ENCODE measurements around the gene TMPRSS7. TPM values are rescaled to one million over a fixed set of nuclear protein-coding genes. Genes with fewer than 3 reads are reported as not detected.

Gene TMPRSS7
- total RNA-seq, 1 experiment from 2014 or later = not detected

GRCh38 chr3:112011376-112011940, 23.1 kb upstream of the TMPRSS7 start:
- DNase-seq (ENCODE audit: low read depth, low spot score) (no peak), ATAC-seq (no peak)
- TF ChIP-seq POLR2AphosphoS5 (IDR thresholded peaks at IDR 0.05; ENCODE audit: low read depth, low read length) (no peak), TCF7L2 (IDR thresholded peaks at IDR 0.05; ENCODE audit: low read depth, low read length) (no peak), REST (IDR thresholded peaks at IDR 0.05; ENCODE audit: insufficient read depth in 1 of 2, low read depth in 2 of 2, low read length in 1 of 2) (no peak), SIN3A (IDR thresholded peaks at IDR 0.05; ENCODE audit: borderline replicate concordance, insufficient read depth, low read depth, low read length) (no peak), CTCF (IDR thresholded peaks at IDR 0.05) (no peak)
- no peaks in the 10 kb centered on the region for H3K36me3 ChIP-seq (ENCODE audit: control insufficient read depth, insufficient read depth, low read length)
- BruUV-seq (replicated peaks) = no TSS peak
- H3K27me3 ChIP-seq (ENCODE audit: control insufficient read depth, insufficient read depth, low read length) = no peaks in the 10 kb centered on the region
- POLR2A ChIA-PET = no interaction called here
- H3K27ac ChIP-seq (ENCODE audit: low read length) = no peak overlapping the region
- intact Hi-C loops (cut with micrococcal nuclease; ENCODE audit: unreplicated experiment) = no loop called here
- H3K4me1 ChIP-seq (ENCODE audit: control insufficient read depth, insufficient read depth, low read length) = no peaks in the 10 kb centered on the region
- CTCF ChIA-PET = no interaction called here
- H3K9me3 ChIP-seq (ENCODE audit: control insufficient read depth, insufficient read depth, low read depth, low read length) = no peaks in the 10 kb centered on the region
- in situ Hi-C loops (cut with HindIII; ENCODE audit: low pct_unique_long_range_greater_than_20kb, low sequenced_read_pairs) = no loop called here
- H3K4me3 ChIP-seq (ENCODE audit: low read depth in 2 of 2, low read length in 2 of 2) = no peak overlapping the region

- Histone ChIP-seq H3K9me3 (ENCODE audit: control insufficient read depth, insufficient read depth, low read depth, low read length) (no peaks in the 10 kb centered on the region), H3K36me3 (ENCODE audit: control insufficient read depth, insufficient read depth, low read length) (no peaks in the 10 kb centered on the region), H3K4me1 (ENCODE audit: control insufficient read depth, insufficient read depth, low read length) (no peaks in the 10 kb centered on the region), H3K4me3 (ENCODE audit: low read depth in 2 of 2, low read length in 2 of 2) (no peak overlapping the region), H3K27ac (ENCODE audit: low read length) (no peak overlapping the region), H3K27me3 (ENCODE audit: control insufficient read depth, insufficient read depth, low read length) (no peaks in the 10 kb centered on the region)
- in situ Hi-C loops (cut with HindIII; ENCODE audit: low pct_unique_long_range_greater_than_20kb, low sequenced_read_pairs) = no loop called here
- ChIA-PET POLR2A (no interaction called here), CTCF (interaction anchor here (0.6 to 2.2 kb wide), 5 partner anchors 13 to 297 kb away, joined by 3 to 41 read pairs (median 11); partner anchors contain the start of gene PHLDB2)
- intact Hi-C loops (cut with micrococcal nuclease; ENCODE audit: unreplicated experiment) = loop anchor here (2.0 kb wide), 1 partner anchor 296 kb away; no protein-coding TSS in a partner anchor
- BruUV-seq (replicated peaks) = no TSS peak
- DNase-seq (ENCODE audit: low read depth, low spot score) = no peak
- TF ChIP-seq POLR2AphosphoS5 (IDR thresholded peaks at IDR 0.05; ENCODE audit: low read depth, low read length) = no peak
- no peak for TF ChIP-seq REST (IDR thresholded peaks at IDR 0.05; ENCODE audit: insufficient read depth in 1 of 2, low read depth in 2 of 2, low read length in 1 of 2)
- ATAC-seq = no peak
These were observed 22.1 kb upstream of the TMPRSS7 start for GRCh38 chr3:112012205-112012992.
